Aorta (tissue), 5 donors: Measurements from ENCODE around the gene SPAG8. TPM values are rescaled to one million over a fixed set of nuclear protein-coding genes. Genes with fewer than 3 reads are reported as not detected.
A peak's percentile ranks its signal among the peaks of the same experiment; 100 is the strongest.

Source experiments
- ATAC-seq: fragments of 200-7000 bp; cut with Tn5 transposase; one replicate; pipeline ENCODE4 v1.9.1; 2022; ENCODE audit warnings: moderate library complexity; ENCODE audit not compliant: low FRiP score
- DNase-seq, 2 donors: peaks; one replicate each; pipeline ENCODE4 v3.0.0-alpha.2; 2020
- H3K27ac ChIP-seq, 2 donors: one replicate each; pipeline ENCODE4 v1.5.1; 2013; ENCODE audit warnings: low read length in 2 of 2, mild to moderate bottlenecking in 2 of 2, moderate library complexity in 2 of 2, control low read depth in 1 of 2, inconsistent platforms in 1 of 2, low read depth in 1 of 2
- H3K27me3 ChIP-seq, 2 donors: one replicate each; pipeline ENCODE4 v1.6.1; 2013; ENCODE audit warnings: control low read depth in 1 of 2, low read length in 1 of 2, mild to moderate bottlenecking in 1 of 2, moderate library complexity in 1 of 2; ENCODE audit not compliant: insufficient read depth in 2 of 2, control insufficient read depth in 1 of 2
- H3K36me3 ChIP-seq, 2 donors: one replicate each; pipeline ENCODE4 v1.6.1; 2013; ENCODE audit warnings: control low read depth in 1 of 2, low read length in 1 of 2, mild to moderate bottlenecking in 1 of 2; ENCODE audit not compliant: insufficient read depth in 2 of 2, control insufficient read depth in 1 of 2
- H3K4me1 ChIP-seq, 2 donors: one replicate each; pipeline ENCODE4 v1.6.1; 2013; ENCODE audit warnings: low read length in 2 of 2, control low read depth in 1 of 2, mild to moderate bottlenecking in 1 of 2, moderate library complexity in 1 of 2; ENCODE audit not compliant: insufficient read depth in 2 of 2, control insufficient read depth in 1 of 2
- H3K4me3 ChIP-seq, 2 donors: one replicate each; pipeline ENCODE4 v1.5.1; 2013; ENCODE audit warnings: low read length in 2 of 2, control low read depth in 1 of 2, mild to moderate bottlenecking in 1 of 2
- H3K9me3 ChIP-seq: one replicate; pipeline ENCODE4 v1.6.1; 2013; ENCODE audit warnings: mild to moderate bottlenecking, low read length; ENCODE audit not compliant: control insufficient read depth
- WGBS, 2 donors: extraction: QIAGEN DNeasy Blood & Tissue Kit; methylation state at CpG; one replicate each; pipeline ENCODE4 v1.1.7; 2013; 5-methylcytosine and 5-hydroxymethylcytosine counted together
- intact Hi-C, 2 donors: fragments of 100-400 bp; cut with DNase I; formaldehyde crosslinking; loops; one replicate each; pipeline versions ENCODE4 v1.14.2 to v1.15.0; 2022
- polyA plus RNA-seq, 2 donors: library from polyadenylated mRNA; stranded (reverse); fragments of 200-250 nt; gene quantifications; one replicate each; pipeline ENCODE4 v1.2.3, GENCODE V29; 2013
- total RNA-seq, 2 donors: library from RNA; stranded (reverse); fragmentation: NEBNext Ultra II Directional; extraction: Animal tissue kit (Norgen Biotek cat#: 25700); gene quantifications; one replicate each; pipeline ENCODE4 v1.2.1, GENCODE V29; 2021
- donor health status: healthy with polysubstance abuse.
- donor health status: Bipolar disorder and iron deficiency.
- donor health status: DM: no; HTN: no; CAD: no.
- donor health status: DM: no; HTN: no; CAD: no.
- donor health status: DM: yes; HTN: yes; CAD: no.

SPAG8 gene
- total and polyA plus RNA-seq, 4 donors: 0.71 to 4.4 (median 3.0) TPM; not detected in 1

GRCh38 chr9:35792024-35792813 lies 19.8 kb downstream of the SPAG8 start:
- ATAC-seq: no peak
- no peaks in the 10 kb centered on the region for H3K9me3 ChIP-seq
- H3K27ac ChIP-seq: no peak overlapping the region
- peak overlapping the region; percentile 11 to 32 for H3K4me3 ChIP-seq
- no peaks in the 10 kb centered on the region for H3K4me1 ChIP-seq
- intact Hi-C loops: loop anchor here (5.0 to 10.0 kb wide), 3 partner anchors 35 to 233 kb away; partner anchors contain the start of genes FAM221B (in 1 of the 2) and TMEM8B (in 1 of the 2)
- WGBS, 2 donors: 66 to 70% methylated on average over 34 of the region's 34 CpGs
- peak in 1 of 2 donors; percentile 77 for DNase-seq
- H3K36me3 ChIP-seq: no peaks in the 10 kb centered on the region
- no peaks in the 10 kb centered on the region for H3K27me3 ChIP-seq

- Histone ChIP-seq H3K4me3 (peak within 1 kb of the TSS; percentile 11 to 32), H3K27me3 (no peaks in the 10 kb centered on the region), H3K4me1 (no peaks in the 10 kb centered on the region), H3K36me3 (no peaks in the 10 kb centered on the region), H3K9me3 (no peaks in the 10 kb centered on the region), H3K27ac (peak within 1 kb of the TSS; percentile 10 to 15)
- peak; percentile 70 for ATAC-seq
- 2 to 5% methylated on average over 39 to 64 of the region's 64 CpGs for WGBS, 2 donors
- peak; percentile 56 to 81 for DNase-seq
- intact Hi-C loops: loop anchor here (5.0 to 10.0 kb wide), 3 partner anchors 36 to 233 kb away; partner anchors contain the start of genes FAM221B (in 1 of the 2) and TMEM8B (in 1 of the 2)
Observed at GRCh38 chr9:35791297-35791921, 20.7 kb downstream of the SPAG8 start, which contains the start of gene NPR2. NPR2 (plus strand) TSS chr9:35791591; CDS start chr9:35792409, 818 bp downstream.

- H3K4me1 ChIP-seq: no peaks in the 10 kb centered on the region
- no peaks in the 10 kb centered on the region for H3K36me3 ChIP-seq
- no peaks in the 10 kb centered on the region for H3K27me3 ChIP-seq
- DNase-seq: peak; percentile 79 to 82
- no peaks in the 10 kb centered on the region for H3K9me3 ChIP-seq
- intact Hi-C loops: loop anchor here (1.0 to 10.0 kb wide), 4 partner anchors 37 to 234 kb away; partner anchors contain the start of genes FAM221B (in 1 of the 2) and TMEM8B (in 1 of the 2)
- peak overlapping the region; percentile 10 to 15 for H3K27ac ChIP-seq
- ATAC-seq: peak; percentile 92
- 27% methylated on average over 37 of the region's 37 CpGs for WGBS, 2 donors
- H3K4me3 ChIP-seq: peak overlapping the region; percentile 11 to 32
Observed at GRCh38 chr9:35790385-35791296, 21.4 kb downstream of the SPAG8 start.

GRCh38 chr9:35790025-35790384 lies 22.1 kb downstream of the SPAG8 start:
- no peak for ATAC-seq
- H3K27ac ChIP-seq: no peak overlapping the region
- DNase-seq: no peak

GRCh38 chr9:35789541-35789940 lies 22.5 kb downstream of the SPAG8 start:
- WGBS, 2 donors: 93 to 95% methylated on average over 2 of the region's 2 CpGs
- intact Hi-C loops: no loop called here

More at GRCh38 chr9:35790025-35790384, 22.1 kb downstream of the SPAG8 start:
- no peak overlapping the region for H3K4me3 ChIP-seq
- no peaks in the 10 kb centered on the region for H3K9me3 ChIP-seq
- H3K4me1 ChIP-seq: no peaks in the 10 kb centered on the region
- no peaks in the 10 kb centered on the region for H3K36me3 ChIP-seq
- 26 to 28% methylated on average over 4 of the region's 4 CpGs for WGBS, 2 donors
- intact Hi-C loops: loop anchor here (1.0 to 10.0 kb wide), 4 partner anchors 37 to 235 kb away; partner anchors contain the start of genes FAM221B (in 1 of the 2) and TMEM8B (in 1 of the 2)
- no peaks in the 10 kb centered on the region for H3K27me3 ChIP-seq

GRCh38 chr9:35783418-35783817 lies 28.6 kb downstream of the SPAG8 start:
- no peaks in the 10 kb centered on the region for H3K36me3 ChIP-seq
- no peak overlapping the region for H3K27ac ChIP-seq
- ATAC-seq (no peak), DNase-seq (no peak)
- intact Hi-C loops: no loop called here
- no peaks in the 10 kb centered on the region for H3K27me3 ChIP-seq
- no peaks in the 10 kb centered on the region for H3K9me3 ChIP-seq
- no peaks in the 10 kb centered on the region for H3K4me1 ChIP-seq
- no peak overlapping the region for H3K4me3 ChIP-seq

More at GRCh38 chr9:35789541-35789940, 22.5 kb downstream of the SPAG8 start:
- no peaks in the 10 kb centered on the region for H3K4me1 ChIP-seq
- no peak for DNase-seq
- no peaks in the 10 kb centered on the region for H3K27me3 ChIP-seq
- H3K9me3 ChIP-seq: no peaks in the 10 kb centered on the region
- no peak for ATAC-seq
- H3K27ac ChIP-seq: no peak overlapping the region
- H3K36me3 ChIP-seq: no peaks in the 10 kb centered on the region
- H3K4me3 ChIP-seq: no peak overlapping the region

- no peaks in the 10 kb centered on the region for H3K4me1 ChIP-seq
- ATAC-seq: no peak
- intact Hi-C loops: no loop called here
Observed at GRCh38 chr9:35781066-35781465, 31.0 kb downstream of the SPAG8 start.

GRCh38 chr9:35778496-35778895 lies 33.6 kb downstream of the SPAG8 start:
- Histone ChIP-seq H3K4me1 (no peaks in the 10 kb centered on the region), H3K27ac (no peak overlapping the region), H3K36me3 (no peaks in the 10 kb centered on the region), H3K9me3 (no peaks in the 10 kb centered on the region), H3K4me3 (no peak overlapping the region), H3K27me3 (no peaks in the 10 kb centered on the region)
- no peak for ATAC-seq
- intact Hi-C loops: no loop called here
- no peak for DNase-seq
- WGBS, 2 donors: 87 to 94% methylated on average over 3 of the region's 3 CpGs

More at GRCh38 chr9:35781066-35781465, 31.0 kb downstream of the SPAG8 start:
- no peak overlapping the region for H3K27ac ChIP-seq
- no peak for DNase-seq
- whole genome bisulfite sequencing, 2 donors: 84% methylated on average over 2 of the region's 2 CpGs; no CpG with 5 or more reads in 1 of the 2 donors
- H3K27me3 ChIP-seq: no peaks in the 10 kb centered on the region
- H3K36me3 ChIP-seq: no peaks in the 10 kb centered on the region
- no peak overlapping the region for H3K4me3 ChIP-seq
- no peaks in the 10 kb centered on the region for H3K9me3 ChIP-seq
